Pulmonary artery endothelial cell (primary cell): ENCODE results near the gene SMAD4. TPM values are rescaled to one million over a fixed set of nuclear protein-coding genes. Genes with fewer than 3 reads are reported as not detected.
"Not testable (repeated sequence)": the region's sequence is repeated elsewhere in the genome, so short reads cannot be mapped to it uniquely, and the experiment has no call there.

Source experiments
- DNase-seq: peaks from one replicate; pipeline ENCODE4 v3.0.0-alpha.2; 2011; ENCODE audit warnings: low read depth, low spot score
- total RNA-seq: library from RNA; depleted of rRNA; stranded (reverse); fragments of >200 nt; gene quantifications from 2 replicates; pipeline ENCODE4 v1.2.3, GENCODE V29; 2014

SMAD4 gene
- total RNA-seq, 1 donor from 2014 or later = 80.6 TPM

DNA sequence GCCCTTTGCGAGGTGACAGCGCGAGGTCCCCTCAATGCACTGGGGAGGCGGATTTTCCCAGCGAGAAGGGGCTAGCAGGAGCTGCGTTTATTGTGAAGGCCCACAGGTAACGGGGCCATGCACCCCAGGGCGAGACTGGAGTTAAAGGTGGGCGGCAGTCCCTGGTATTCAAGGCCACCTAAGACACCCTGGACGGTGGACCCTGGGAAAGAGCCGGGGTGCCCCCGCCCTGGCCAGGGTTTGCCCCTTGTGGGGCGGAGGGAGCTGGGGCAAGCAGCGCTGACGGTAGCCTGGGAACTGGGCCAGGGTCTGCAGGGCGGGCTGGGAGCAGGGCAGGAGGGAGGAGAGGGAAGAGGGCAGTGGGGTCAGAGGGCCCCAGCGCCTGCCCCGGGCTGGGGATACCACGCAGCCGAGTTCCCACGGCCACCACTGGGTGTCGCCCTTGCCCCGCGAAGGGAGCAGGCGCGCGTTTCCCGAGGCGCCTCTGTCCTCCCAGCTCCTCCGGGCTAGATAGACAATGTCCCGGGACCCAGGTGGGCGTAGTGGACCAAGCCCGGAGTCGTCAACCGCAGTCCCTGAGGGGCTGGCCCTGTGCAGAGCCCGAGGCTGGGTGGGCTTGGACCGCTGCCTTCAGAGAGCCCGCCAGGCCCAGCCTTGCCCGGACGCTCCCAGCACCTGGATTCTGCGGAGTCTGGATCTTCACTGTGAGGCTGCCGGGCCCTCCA lies 80.2 kb downstream of the SMAD4 start:
- DNase-seq = no peak

DNA sequence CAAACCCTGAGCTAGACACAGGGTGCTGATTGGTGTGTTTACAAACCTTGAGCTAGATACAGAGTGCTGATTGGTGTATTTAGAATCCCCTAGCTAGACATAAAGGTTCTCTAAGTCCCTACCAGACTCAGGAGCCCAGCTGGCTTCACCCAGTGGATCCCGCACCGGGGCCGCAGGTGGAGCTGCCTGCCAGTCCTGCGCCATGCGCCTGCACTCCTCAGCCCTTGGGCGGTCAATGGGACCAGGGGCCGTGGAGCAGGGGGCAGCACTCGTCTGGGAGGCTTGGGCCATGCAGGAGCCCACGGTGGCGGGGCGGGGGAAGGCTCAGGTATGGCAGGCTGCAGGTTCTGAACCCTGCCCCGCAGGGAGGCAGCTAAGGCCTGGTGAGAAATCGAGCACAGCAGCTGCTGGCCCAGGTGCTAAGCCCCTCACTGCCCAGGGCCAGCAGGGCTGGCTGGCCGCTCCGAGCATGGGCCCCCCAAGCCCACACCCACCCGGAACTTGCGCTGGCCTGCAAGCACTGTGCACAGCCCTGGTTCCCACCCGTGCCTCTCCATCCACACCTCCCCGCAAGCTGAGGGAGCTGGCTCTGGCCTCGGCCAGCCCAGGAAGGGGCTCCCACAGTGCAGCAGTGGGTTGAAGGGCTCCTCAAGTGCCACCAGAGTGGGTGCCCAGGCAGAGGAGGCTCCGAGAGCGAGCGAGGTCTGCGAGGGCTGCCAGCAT lies 81.8 kb downstream of the SMAD4 start:
- not testable (repeated sequence) for DNase-seq

DNA sequence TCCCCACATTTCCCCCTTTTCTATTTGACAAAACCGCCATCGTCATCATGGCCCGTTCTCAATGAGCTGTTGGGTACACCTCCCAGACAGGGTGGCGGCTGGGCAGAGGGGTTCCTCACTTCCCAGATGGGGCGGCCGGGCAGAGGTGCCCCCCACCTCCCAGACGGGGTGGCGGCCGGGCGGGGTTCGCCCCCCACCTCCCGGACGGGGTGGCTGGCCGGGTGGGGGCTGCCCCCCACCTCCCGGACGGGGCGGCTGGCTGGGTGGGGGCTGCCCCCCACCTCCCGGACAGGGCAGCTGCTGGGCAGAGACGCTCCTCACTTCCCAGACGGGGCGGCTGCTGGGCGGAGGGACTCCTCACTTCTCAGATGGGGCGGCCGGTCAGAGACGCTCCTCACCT lies 87.0 kb downstream of the SMAD4 start:
- DNase-seq = not testable (repeated sequence)

DNA sequence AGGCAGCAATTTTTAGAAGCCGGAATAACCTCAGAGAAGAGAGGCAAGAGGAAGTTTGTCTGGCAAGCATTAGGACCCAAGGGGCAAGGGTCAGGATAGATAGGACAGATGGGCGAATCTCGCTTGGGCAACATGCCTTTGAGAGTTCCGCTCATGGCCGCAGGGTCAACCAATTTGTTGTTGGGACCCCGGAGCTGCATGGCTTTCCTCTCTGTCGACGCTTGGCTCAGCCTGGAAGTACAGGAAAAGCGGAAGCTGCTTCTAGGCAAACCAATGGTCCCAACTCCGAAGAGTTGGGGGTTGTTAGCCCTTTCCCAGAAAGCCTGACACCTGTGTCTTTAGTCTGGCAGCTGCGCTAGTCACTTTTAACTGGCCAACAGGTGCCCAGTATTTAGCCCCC lies 89.5 kb downstream of the SMAD4 start:
- not testable (repeated sequence) for DNase-seq

DNA sequence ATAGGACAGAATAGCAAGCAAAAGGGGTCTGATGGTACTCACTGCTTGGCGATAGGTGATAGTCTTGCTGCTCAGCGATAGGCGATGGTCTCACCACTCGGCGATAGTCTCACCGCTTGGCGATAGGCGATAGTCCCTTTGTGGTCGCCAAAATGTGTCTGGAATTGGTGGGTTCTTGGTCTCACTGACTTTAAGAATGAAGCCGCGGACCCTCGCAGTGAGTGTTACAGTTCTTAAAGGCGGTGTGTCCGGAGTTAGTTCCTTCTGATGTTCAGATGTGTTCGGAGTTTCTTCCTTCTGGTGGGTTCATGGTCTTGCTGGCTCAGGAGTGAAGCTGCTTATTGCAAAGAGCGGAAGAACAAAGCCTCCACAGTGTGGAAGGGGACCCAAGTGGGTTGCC lies 90.0 kb downstream of the SMAD4 start:
- not testable (repeated sequence) for DNase-seq

DNA sequence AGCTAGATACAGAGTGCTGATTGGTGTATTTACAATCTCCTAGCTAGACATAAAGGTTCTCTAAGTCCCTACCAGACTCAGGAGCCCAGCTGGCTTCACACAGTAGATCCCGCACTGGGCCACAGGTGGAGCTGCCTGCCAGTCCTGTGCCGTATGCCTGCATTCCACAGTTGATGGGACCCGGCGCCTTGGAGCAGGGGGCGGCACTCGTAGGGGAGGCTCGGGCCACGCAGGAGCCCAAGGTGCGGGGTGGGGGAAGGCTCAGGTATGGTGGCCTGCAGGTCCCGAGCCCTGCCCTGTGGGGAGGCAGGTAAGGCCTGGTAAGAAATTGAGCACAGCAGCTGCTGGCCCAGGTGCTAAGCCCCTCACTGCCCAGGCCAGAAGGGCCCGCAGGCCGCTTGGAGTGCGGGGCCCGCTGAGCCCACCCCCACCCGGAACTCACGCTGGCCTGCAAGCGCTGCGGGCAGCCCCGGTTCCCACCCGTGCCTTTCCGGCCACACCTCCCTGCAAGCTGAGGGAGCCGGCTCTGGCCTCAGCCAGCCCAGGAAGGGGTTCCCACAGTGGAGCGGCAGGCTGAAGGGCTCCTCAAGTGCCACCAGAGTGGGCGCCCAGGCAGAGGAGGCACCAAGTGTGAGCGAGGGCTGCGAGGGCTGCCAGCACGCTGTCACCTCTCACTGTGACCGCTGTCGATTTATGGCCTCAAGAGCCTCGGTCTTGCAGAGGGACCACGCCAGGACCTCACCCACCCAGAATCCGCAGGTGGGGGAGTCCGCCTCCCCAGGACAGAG lies 91.0 kb downstream of the SMAD4 start:
- no peak for DNase-seq

DNA sequence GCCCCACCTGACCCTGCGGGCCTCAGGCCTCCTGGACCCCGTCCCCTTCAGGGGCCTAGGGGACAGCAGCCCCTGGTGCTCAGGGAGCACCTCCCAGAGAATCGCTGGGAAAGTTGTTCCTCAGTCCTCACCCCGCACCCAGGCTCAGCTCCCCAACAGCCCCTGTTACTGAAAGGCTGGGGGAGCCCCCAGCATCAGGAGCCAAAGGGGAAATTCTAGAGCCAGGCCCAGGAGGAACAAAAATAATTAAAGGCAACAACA lies 91.5 kb downstream of the SMAD4 start:
- DNase-seq = no peak

DNA sequence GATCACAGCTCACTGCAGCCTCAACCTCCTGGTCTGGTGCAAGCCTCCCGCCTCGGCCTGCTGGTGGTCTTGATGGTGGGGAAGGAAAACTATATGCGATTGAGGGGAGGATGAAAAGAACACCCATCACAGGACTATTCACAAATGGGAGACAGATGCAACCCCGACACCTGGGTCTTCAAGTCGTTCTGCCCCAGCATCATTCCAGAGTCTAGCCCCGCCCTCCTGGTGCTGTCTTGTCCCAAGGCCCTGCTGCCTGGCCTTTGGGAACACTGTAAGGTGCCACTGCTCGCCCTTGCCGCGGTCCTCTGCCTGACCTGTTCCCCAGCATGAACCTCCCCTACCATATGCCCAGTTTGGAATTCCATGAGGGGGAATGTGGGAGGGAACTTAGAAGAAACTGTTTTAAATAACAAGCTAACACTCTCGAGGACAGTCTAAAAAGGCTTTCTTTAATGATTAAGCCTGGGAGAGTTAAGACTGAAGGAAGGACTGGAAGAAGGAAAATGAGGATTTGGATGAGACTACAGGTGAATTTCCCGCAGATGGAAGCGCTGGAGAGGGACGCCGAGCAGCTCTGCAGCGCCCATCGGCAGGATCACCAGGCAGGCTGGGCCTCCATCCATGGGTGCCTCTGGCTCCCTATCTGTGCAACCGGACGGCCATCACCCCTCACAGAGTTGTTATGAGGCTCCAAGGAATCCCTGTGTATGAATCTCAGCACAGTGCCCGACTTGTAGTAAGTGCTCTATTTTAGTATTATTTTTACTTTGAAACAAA lies 92.4 kb downstream of the SMAD4 start:
- no peak for DNase-seq

DNA sequence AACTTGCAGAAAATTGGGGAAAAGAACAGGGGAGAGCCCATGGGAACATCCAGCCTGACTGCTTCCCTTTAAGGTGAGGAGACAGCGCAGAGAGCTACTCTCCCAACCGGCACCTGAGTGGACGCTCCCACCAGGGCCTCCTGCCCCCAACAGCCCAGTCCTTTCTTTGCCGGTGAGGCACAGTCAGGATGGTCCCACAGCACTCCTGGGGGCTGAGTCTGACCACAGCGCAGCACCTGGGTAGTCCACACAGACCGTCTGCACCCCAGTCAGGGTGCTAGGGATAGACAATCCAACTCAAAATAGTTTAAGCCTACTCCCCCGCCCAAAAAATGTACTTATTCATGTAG lies 93.0 kb downstream of the SMAD4 start:
- no peak for DNase-seq

DNA sequence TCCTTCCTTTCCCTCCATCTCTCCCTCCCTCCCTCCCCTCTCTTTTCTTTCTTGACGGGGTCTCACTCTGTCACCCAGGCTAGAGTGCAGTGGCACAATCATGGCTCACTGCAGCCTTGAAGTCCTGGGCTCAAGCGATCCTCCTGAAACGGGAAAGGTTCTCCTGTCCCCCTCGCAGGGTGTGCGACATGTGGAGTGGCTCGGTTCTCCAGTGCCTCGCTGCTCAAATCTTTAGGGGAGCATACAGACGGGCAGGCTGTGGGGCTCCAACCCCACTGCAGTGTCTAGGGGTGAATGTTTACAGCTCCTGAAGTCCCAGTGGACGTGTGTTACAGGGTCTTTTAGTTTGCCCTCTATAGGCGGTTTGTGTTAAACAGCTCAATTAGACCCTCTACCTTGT lies 93.5 kb downstream of the SMAD4 start:
- no peak for DNase-seq

DNA sequence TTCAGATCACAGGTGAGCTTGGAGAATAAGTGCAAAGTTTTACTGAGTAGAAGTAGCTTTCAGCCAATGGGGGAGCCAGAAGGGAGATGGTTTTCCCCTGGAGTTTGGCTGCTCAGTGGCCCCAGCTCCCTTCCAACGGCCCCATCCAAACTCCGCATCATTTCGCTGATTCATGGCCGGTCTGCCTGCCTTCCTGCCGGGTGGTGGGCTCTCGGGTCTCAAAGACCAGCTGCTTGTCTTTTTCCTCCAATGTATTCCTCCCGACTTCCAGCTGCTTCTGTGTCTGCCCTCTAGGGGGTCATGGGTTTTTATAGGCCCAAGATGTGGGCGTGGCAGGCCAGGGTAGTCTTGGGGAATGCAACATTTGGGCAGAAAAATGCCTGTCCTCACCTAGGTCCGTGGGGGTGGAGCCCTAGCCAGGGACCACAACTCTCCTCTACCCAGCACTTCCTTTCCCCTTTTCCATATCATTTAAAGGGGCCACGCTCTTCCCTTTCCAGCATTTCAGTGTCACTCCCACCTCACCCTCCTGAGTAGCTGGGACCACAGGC lies 94.0 kb downstream of the SMAD4 start:
- DNase-seq = no peak

DNA sequence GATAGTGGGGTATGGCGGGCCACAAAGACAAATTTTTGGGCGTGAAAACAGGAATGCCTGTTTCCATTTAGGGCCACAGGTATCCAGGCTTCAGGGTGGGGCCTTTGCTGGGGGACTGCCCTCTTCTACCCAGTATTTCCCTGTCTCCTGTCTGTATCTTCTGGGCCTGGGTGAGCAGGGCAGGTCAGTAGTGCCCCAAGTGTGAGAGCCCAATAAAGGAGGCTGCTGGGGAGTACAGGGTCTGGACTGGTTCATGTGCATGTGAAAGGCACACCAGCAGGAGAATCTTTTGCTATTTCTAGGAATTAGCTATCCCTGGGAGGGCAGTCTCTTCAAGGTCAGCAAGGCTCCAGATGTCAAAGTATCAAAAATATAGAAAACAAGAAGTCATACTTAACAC lies 96.0 kb downstream of the SMAD4 start:
- no peak for DNase-seq

DNA sequence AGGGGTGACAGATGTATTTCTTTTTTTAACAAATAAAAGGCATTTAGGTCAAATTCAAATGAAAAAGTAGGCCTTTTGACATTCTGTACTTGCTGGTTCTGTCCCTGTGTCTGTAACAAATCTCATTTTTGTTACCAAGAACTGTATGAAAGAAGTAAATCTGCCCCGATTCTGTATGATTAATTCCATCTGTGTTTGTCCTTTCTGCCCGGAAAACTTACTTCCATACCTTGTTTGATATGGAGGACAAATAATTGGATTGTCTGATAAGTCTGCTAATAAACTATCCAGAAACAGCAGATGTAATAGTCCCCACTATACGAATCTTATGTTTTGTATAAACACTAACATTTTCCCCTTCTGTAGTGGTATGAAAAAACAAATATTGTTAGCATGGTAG lies 97.7 kb downstream of the SMAD4 start:
- no peak for DNase-seq

DNA sequence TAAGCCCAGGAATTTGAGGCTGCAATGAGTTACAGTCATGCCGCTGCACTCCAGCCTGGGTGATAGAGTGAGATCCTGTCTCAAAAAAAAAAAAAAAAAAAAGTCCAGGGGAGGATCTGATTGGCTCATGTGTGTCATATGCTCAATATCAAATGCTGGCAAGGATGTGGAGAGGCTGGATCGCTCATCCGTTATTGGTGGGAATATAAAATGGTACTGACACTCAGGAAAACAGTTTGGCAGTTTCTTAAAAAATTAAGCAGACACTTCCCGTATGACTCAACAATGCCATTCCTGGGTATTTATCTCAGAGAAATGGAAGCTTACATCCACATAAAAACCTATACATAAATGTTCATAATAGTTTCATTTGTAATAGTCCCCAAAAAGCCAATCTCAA lies 98.5 kb downstream of the SMAD4 start:
- peak; percentile 40 for DNase-seq

DNA sequence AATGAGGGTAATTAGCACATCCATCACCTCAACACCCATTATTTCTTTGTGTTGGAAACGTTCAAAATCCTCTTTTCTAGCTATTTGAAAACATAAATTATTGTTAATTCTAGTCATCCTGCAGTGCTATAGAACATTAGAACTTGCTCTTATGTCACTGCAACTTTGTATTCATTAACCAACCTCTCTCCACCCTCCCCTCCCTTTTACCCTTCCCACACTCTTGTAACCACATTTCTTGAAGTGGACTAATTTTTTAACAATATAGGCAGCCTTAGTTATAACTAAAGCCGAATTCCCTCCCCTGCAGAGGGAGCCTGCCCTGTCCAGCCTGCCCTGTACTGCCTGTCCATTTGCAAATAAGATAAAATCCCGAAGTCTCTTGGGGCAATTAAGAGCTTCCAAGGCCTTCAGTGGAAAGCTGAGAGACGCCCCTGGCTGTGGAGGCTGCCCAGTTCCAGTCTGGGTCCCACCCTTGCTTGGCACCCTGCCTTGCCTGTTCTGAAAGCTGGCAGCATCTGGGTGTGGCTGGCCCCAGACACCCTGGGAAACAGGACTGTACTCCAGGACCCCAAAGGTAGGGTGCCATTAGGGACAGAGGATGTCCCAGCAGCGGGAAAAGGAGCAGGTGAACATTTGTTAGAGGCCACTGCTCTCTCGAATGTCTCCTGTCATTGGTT lies 102.4 kb downstream of the SMAD4 start:
- no peak for DNase-seq

DNA sequence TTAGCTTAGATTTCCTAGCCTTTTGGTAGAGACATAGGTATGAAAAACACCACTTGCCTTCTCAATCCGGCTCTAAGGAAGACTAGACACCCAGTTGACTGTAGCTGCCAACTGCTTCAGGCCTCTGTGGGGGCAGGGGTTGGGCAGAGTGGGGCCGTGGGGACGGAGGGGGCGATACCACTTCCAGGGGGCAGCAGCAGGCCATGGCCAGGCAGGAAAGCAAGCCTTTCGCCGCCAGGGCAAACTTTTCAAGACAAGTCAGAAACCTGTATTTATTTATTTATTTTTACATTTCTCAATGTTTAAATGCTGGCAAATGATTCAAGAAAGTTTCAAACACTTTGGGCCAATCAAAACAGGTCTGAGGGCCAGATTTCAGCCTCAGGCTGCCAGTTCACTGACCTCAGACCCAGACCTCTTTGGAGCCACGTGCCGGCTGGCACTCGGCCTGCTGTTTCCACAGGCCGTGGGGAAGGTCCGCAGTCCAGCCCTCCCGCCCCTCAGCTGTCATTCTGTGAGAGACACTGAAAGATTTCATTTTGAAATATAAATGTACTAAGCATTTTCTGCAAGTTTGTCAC lies 103.7 kb downstream of the SMAD4 start:
- no peak for DNase-seq
